HG02759 (cell line): Measurements from ENCODE around the gene MED13L.
"Not testable (repeated sequence)": the region's sequence is repeated elsewhere in the genome, so short reads cannot be mapped to it uniquely, and the experiment has no call there.

Experiments
- ATAC-seq: cut with Tn5 transposase; IDR thresholded peaks from one replicate; pipeline ENCODE4 v1.9.1; 2021; ENCODE audit warnings: mild to moderate bottlenecking, moderate library complexity; ENCODE audit not compliant: unreplicated experiment

The MED13L gene

GRCh38 chr12:116033765-116034164, 243.7 kb downstream of the MED13L start:
- ATAC-seq, result no peak

- not testable (repeated sequence) for ATAC-seq
These were observed 245.9 kb downstream of the MED13L start for GRCh38 chr12:116031624-116032023.

GRCh38 chr12:116028619-116029018, 248.9 kb downstream of the MED13L start:
- no peak for ATAC-seq

- ATAC-seq, result no peak
These were observed 250.0 kb downstream of the MED13L start for GRCh38 chr12:116027551-116027821.

- ATAC-seq, result no peak
These were observed 250.5 kb downstream of the MED13L start for GRCh38 chr12:116026768-116027550.

GRCh38 chr12:116026346-116026745, 251.1 kb downstream of the MED13L start:
- no peak for ATAC-seq

- ATAC-seq, result no peak
These were observed 252.7 kb downstream of the MED13L start for GRCh38 chr12:116024769-116025168.

GRCh38 chr12:116019415-116019814, 258.1 kb downstream of the MED13L start:
- no peak for ATAC-seq

GRCh38 chr12:116018282-116018681, 259.2 kb downstream of the MED13L start:
- ATAC-seq, result no peak

- ATAC-seq, result no peak
These were observed 262.0 kb downstream of the MED13L start for GRCh38 chr12:116015525-116015924.

GRCh38 chr12:116012757-116013156, 264.7 kb downstream of the MED13L start:
- no peak for ATAC-seq

- ATAC-seq, result no peak
These were observed 266.3 kb downstream of the MED13L start for GRCh38 chr12:116011217-116011616.

- ATAC-seq, result no peak
These were observed 267.0 kb downstream of the MED13L start for GRCh38 chr12:116010467-116010866.

- no peak for ATAC-seq
These were observed 267.7 kb downstream of the MED13L start for GRCh38 chr12:116009805-116010204.

- no peak for ATAC-seq
These were observed 271.4 kb downstream of the MED13L start for GRCh38 chr12:116006141-116006540.

GRCh38 chr12:116002890-116003536, 274.5 kb downstream of the MED13L start:
- ATAC-seq, result no peak

- no peak for ATAC-seq
These were observed 277.2 kb downstream of the MED13L start for GRCh38 chr12:116000252-116000651.

- ATAC-seq, result no peak
These were observed 277.9 kb downstream of the MED13L start for GRCh38 chr12:115999582-115999981.

- no peak for ATAC-seq
These were observed 278.6 kb downstream of the MED13L start for GRCh38 chr12:115998794-115999478.

- ATAC-seq, result no peak
These were observed 279.3 kb downstream of the MED13L start for GRCh38 chr12:115998119-115998633.

GRCh38 chr12:115993737-115994136, 283.8 kb downstream of the MED13L start:
- ATAC-seq, result no peak

GRCh38 chr12:115990241-115990640, 287.3 kb downstream of the MED13L start:
- ATAC-seq, result no peak
